Neural cell (in vitro differentiated cells): ENCODE measurements around the gene CFAP52.

ENCODE experiments used
- CTCF ChIP-seq: fragments of 450-650 bp; IDR thresholded peaks from 2 replicates; pipeline ENCODE4 v1.5.1; 2014; ENCODE audit warnings: antibody characterized with exemption, mild to moderate bottlenecking, moderate library complexity; ENCODE audit not compliant: poor library complexity, severe bottlenecking
- TF ChIP-seq, protein P1 (sequence below): IDR thresholded peaks from 2 replicates; pipeline ENCODE4 v1.6.1; 2012; ENCODE audit warnings: borderline replicate concordance

DNA sequence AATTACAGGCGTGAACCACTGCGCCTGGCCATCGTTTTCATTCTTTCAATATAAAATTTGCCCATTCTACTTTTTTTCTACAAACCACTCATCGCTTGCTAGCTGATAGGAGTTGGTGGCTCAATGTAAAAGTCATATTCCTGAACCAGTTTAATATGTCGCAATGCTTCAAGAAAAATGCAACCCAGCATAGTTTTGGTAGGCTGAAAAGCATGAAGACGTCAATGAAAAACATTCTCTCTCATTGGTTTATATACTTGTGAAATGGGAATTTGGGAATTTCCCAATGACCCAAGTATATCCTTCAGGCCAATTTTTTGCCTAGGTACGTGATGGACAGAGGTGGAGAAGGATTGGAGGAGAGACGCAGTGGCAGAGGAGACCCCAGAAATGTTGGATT, 95.8 kb downstream of the CFAP52 start:
- TF ChIP-seq CTCF: no peak
- TF ChIP-seq, protein P1, sequence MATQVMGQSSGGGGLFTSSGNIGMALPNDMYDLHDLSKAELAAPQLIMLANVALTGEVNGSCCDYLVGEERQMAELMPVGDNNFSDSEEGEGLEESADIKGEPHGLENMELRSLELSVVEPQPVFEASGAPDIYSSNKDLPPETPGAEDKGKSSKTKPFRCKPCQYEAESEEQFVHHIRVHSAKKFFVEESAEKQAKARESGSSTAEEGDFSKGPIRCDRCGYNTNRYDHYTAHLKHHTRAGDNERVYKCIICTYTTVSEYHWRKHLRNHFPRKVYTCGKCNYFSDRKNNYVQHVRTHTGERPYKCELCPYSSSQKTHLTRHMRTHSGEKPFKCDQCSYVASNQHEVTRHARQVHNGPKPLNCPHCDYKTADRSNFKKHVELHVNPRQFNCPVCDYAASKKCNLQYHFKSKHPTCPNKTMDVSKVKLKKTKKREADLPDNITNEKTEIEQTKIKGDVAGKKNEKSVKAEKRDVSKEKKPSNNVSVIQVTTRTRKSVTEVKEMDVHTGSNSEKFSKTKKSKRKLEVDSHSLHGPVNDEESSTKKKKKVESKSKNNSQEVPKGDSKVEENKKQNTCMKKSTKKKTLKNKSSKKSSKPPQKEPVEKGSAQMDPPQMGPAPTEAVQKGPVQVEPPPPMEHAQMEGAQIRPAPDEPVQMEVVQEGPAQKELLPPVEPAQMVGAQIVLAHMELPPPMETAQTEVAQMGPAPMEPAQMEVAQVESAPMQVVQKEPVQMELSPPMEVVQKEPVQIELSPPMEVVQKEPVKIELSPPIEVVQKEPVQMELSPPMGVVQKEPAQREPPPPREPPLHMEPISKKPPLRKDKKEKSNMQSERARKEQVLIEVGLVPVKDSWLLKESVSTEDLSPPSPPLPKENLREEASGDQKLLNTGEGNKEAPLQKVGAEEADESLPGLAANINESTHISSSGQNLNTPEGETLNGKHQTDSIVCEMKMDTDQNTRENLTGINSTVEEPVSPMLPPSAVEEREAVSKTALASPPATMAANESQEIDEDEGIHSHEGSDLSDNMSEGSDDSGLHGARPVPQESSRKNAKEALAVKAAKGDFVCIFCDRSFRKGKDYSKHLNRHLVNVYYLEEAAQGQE: no peak
